HepG2 (cell line): ENCODE results near the gene LCK. TPM values are rescaled to one million over a fixed set of nuclear protein-coding genes. Genes with fewer than 3 reads are reported as not detected.

Experiments
- ATF1 ChIP-seq: IDR thresholded peaks from 2 replicates; pipeline ENCODE4 v1.6.1; 2016; ENCODE audit warnings: mild to moderate bottlenecking, control low read depth
- ELF1 ChIP-seq: sonication (generic); formaldehyde crosslinking; IDR thresholded peaks from 2 replicates; pipeline ENCODE4 v1.4.0; 2020; ENCODE audit warnings: missing genetic modification reagents
- IRF1 ChIP-seq: sonication (generic); formaldehyde crosslinking; IDR thresholded peaks from 2 replicates; pipeline ENCODE4 v1.4.0; 2020; ENCODE audit warnings: low read depth, mild to moderate bottlenecking, missing genetic modification reagents
- IRX3 ChIP-seq: sonication (generic); formaldehyde crosslinking; IDR thresholded peaks from 2 replicates; pipeline ENCODE4 v1.8.1; 2023; ENCODE audit warnings: mild to moderate bottlenecking, low read depth, missing genetic modification reagents, borderline replicate concordance
- KAT8 ChIP-seq: IDR thresholded peaks from 2 replicates; pipeline ENCODE4 v1.6.1; 2016; ENCODE audit warnings: missing genetic modification reagents, missing compliant biosample characterization
- KIAA2018 ChIP-seq: sonication (generic); formaldehyde crosslinking; IDR thresholded peaks from 2 replicates; pipeline ENCODE4 v1.5.0; 2020; ENCODE audit warnings: mild to moderate bottlenecking, missing genetic modification reagents, borderline replicate concordance
- NFE2L2 ChIP-seq: fragments of 150-350 bp; IDR thresholded peaks from 2 replicates; pipeline ENCODE4 v1.6.1; 2014; ENCODE audit warnings: low read length
- PRDM4 ChIP-seq: sonication (generic); formaldehyde crosslinking; IDR thresholded peaks from 2 replicates; pipeline ENCODE4 v1.9.0; 2021; ENCODE audit warnings: missing genetic modification reagents, borderline replicate concordance
- SOX5 ChIP-seq: IDR thresholded peaks from 2 replicates; pipeline ENCODE4 v1.6.1; 2016; ENCODE audit warnings: borderline replicate concordance
- SRSF9 ChIP-seq: fragments of 200-400 bp; formaldehyde crosslinking; IDR thresholded peaks from 2 replicates; pipeline ENCODE4 v1.6.1; 2018; ENCODE audit warnings: borderline replicate concordance, mild to moderate bottlenecking, low read depth, low read length; ENCODE audit not compliant: insufficient read depth, poor library complexity, severe bottlenecking
- TP53 ChIP-seq: sonication (generic); formaldehyde crosslinking; conservative IDR thresholded peaks from 2 replicates; pipeline ENCODE4 v1.4.0; 2020; ENCODE audit warnings: missing genetic modification reagents
- ZNF121 ChIP-seq: sonication (generic); formaldehyde crosslinking; IDR thresholded peaks from 2 replicates; pipeline ENCODE4 v1.5.0; 2020; ENCODE audit warnings: mild to moderate bottlenecking, missing genetic modification reagents
- ZNF160 ChIP-seq: sonication (generic); formaldehyde crosslinking; IDR thresholded peaks from 2 replicates; pipeline ENCODE4 v1.8.0; 2022; ENCODE audit warnings: mild to moderate bottlenecking, inconsistent platforms, missing genetic modification reagents
- ZNF251 ChIP-seq: sonication (generic); formaldehyde crosslinking; IDR thresholded peaks from 2 replicates; pipeline ENCODE4 v1.9.0; 2021; ENCODE audit warnings: mild to moderate bottlenecking, missing genetic modification reagents
- ZNF292 ChIP-seq: sonication (generic); formaldehyde crosslinking; IDR thresholded peaks from 2 replicates; pipeline ENCODE4 v1.8.1; 2022; ENCODE audit warnings: mild to moderate bottlenecking, low read depth, missing genetic modification reagents, borderline replicate concordance
- ZNF343 ChIP-seq: sonication (generic); formaldehyde crosslinking; IDR thresholded peaks from 2 replicates; pipeline ENCODE4 v1.4.0; 2020; ENCODE audit warnings: mild to moderate bottlenecking, missing genetic modification reagents
- ZNF552 ChIP-seq: sonication (generic); formaldehyde crosslinking; IDR thresholded peaks from 2 replicates; pipeline ENCODE4 v1.9.0; 2022; ENCODE audit warnings: missing genetic modification reagents, mild to moderate bottlenecking, borderline replicate concordance
- ZSCAN21 ChIP-seq: sonication (generic); formaldehyde crosslinking; IDR thresholded peaks from 2 replicates; pipeline ENCODE4 v1.8.0; 2022; ENCODE audit warnings: mild to moderate bottlenecking, missing genetic modification reagents, moderate library complexity, borderline replicate concordance
- ZSCAN29 ChIP-seq: sonication (generic); formaldehyde crosslinking; conservative IDR thresholded peaks from 2 replicates; pipeline ENCODE4 v1.4.0; 2020; ENCODE audit warnings: mild to moderate bottlenecking, missing genetic modification reagents
- polyA plus RNA-seq, 8 experiments: library from polyadenylated mRNA; depleted of rRNA in 3 of 8; stranded (reverse) in 7 of 8; unstranded in 1 of 8; fragments of >200 nt; fragmentation: Illumina TruSeq in 4 of 8; extraction: Trizol in 4 of 8; gene quantifications; 2 replicates each; pipeline versions ENCODE4 v1.2.1 to v1.2.3, GENCODE V29; 2011 to 2016; ENCODE audit warnings: low read depth in 4 of 8, missing spikeins in 1 of 8, mixed read lengths in 1 of 8; ENCODE audit not compliant: insufficient read depth in 1 of 8
- total RNA-seq, 5 experiments: library from RNA; depleted of rRNA; stranded (reverse); fragments of >200 nt; fragmentation: Illumina TruSeq; extraction: Trizol; gene quantifications; 2 replicates each; pipeline ENCODE4 v1.2.3, GENCODE V29; 2016; ENCODE audit warnings: low read depth in 1 of 5

LCK gene
- total and polyA plus RNA-seq, 2 of the 13 experiments (the other 11 are each of a cell fraction or from before 2014, with no cell fraction given), result 0.93 to 1.8 TPM

GRCh38 chr1:32321712-32322291 lies 70.7 kb downstream of the LCK start (continued):
- TF ChIP-seq PRDM4 (CRISPR knock-in tag) (no peak), ZNF552 (CRISPR knock-in tag) (no peak), SRSF9 (no peak), ZNF343 (CRISPR knock-in tag) (no peak), IRX3 (CRISPR knock-in tag) (no peak), IRF1 (no peak), ELF1 (CRISPR knock-in tag) (peak; percentile 69), ZNF292 (CRISPR knock-in tag) (peak; percentile 73; the same call in 1 of the 2 replicates), KIAA2018 (CRISPR knock-in tag) (no peak), ZSCAN21 (CRISPR knock-in tag) (no peak), KAT8 (peak; percentile 78), ATF1 (peak; percentile 25; the same call in 1 of the 2 replicates), ZNF121 (no peak), SOX5 (CRISPR knock-in tag) (peak; percentile 62), TP53 (CRISPR knock-in tag) (no peak), ZSCAN29 (CRISPR knock-in tag) (peak; percentile 31; the same call in 1 of the 2 replicates), ZNF160 (CRISPR knock-in tag) (no peak), NFE2L2 (no peak), ZNF251 (CRISPR knock-in tag) (no peak)
